ENCODE data around the gene ZNF177. TPM values are rescaled to one million over a fixed set of nuclear protein-coding genes. Genes with fewer than 3 reads are reported as not detected.

The ZNF177 gene
- total and polyA plus RNA-seq, 2 donors (not counting 3 experiments of a cell fraction or from before 2014, with no cell fraction given): 0.42 to 0.86 TPM

- Histone ChIP-seq H3K27me3 (ENCODE audit: control insufficient read depth in 2 of 2, insufficient read depth in 2 of 2, low read length in 2 of 2) (no peaks in the 10 kb centered on the region), H3K9me1 (replicated peaks; ENCODE audit: control insufficient read depth, extremely low read depth, insufficient read depth, low read length) (no peaks in the 10 kb centered on the region), H3K36me3 (ENCODE audit: control insufficient read depth in 2 of 2, extremely low read depth in 1 of 2, insufficient read depth in 2 of 2, low read length in 2 of 2) (peaks cover 16 to 22% of the 10 kb centered on the region in 2 experiments), H3K9me3 (replicated peaks; ENCODE audit: control insufficient read depth, insufficient read depth, low read length) (peaks cover 28% of the 10 kb centered on the region), H3K79me2 (ENCODE audit: control insufficient read depth, insufficient read depth, low read length) (no peaks in the 10 kb centered on the region), H3K4me1 (ENCODE audit: control insufficient read depth, extremely low read depth, insufficient read depth, low read length) (no peaks in the 10 kb centered on the region), H4K20me1 (replicated peaks; ENCODE audit: control insufficient read depth, extremely low read depth, insufficient read depth, low read length) (no peaks in the 10 kb centered on the region), H3K4me2 (ENCODE audit: insufficient read depth, low read length) (no peak overlapping the region), H3K9ac (replicated peaks; ENCODE audit: extremely low read depth, insufficient read depth, low read length) (no peak overlapping the region), H3K4me3 (replicated peaks in 1 of 3; ENCODE audit: insufficient read depth in 1 of 3, low read depth in 1 of 3, low read length in 3 of 3) (no peak overlapping the region), H3K27ac (ENCODE audit: insufficient read depth, low read depth, low read length) (no peak overlapping the region), H2AFZ (ENCODE audit: low read depth, low read length) (no peak overlapping the region)
- dilution Hi-C loops (cut with MboI; ENCODE audit: extremely low pct_ligation_motif_present, low sequenced_read_pairs) (no loop called here), intact Hi-C loops (cut with micrococcal nuclease) (no loop called here)
- DNase-seq (ENCODE audit: low read depth, low spot score) (no peak), FAIRE-seq (no peak)
- ChIA-PET CTCF (no interaction called here), POLR2A (no interaction called here)
- TF ChIP-seq MYC (IDR thresholded peaks at IDR 0.05; ENCODE audit: low read depth, low read length): no peak
- TF ChIP-seq MAX (IDR thresholded peaks at IDR 0.05; ENCODE audit: insufficient read depth, insufficient read length): no peak
- TF ChIP-seq EZH2 (IDR thresholded peaks at IDR 0.05; ENCODE audit: borderline replicate concordance, low read depth, low read length, severe bottlenecking): no peak
- no peak for TF ChIP-seq GATA2 (IDR thresholded peaks at IDR 0.05; ENCODE audit: insufficient read depth, insufficient read length, low read depth, low read length)
- TF ChIP-seq POLR2A (IDR thresholded peaks at IDR 0.05; ENCODE audit: low read depth, low read length): no peak
- TF ChIP-seq POLR2AphosphoS5 (IDR thresholded peaks at IDR 0.05; ENCODE audit: insufficient read depth, low read depth, low read length): no peak
- TF ChIP-seq CTCF (IDR thresholded peaks at IDR 0.05; ENCODE audit: extremely low read depth in 1 of 2, insufficient read depth in 1 of 2, low read depth in 1 of 2, low read length in 2 of 2): no peak
- no peak for TF ChIP-seq JUN (IDR thresholded peaks at IDR 0.05; ENCODE audit: borderline replicate concordance, insufficient read depth, insufficient read length, low read depth)
- TF ChIP-seq FOS (IDR thresholded peaks at IDR 0.05; ENCODE audit: borderline replicate concordance, insufficient read depth, low read length): no peak
- no TSS peak for BruUV-seq (replicated peaks)
Measured at GRCh38 chr19:9413240-9413954, 50.6 kb downstream of the ZNF177 start.

Data from endothelial cell of umbilical vein (primary cell).